Activated CD8-positive, alpha-beta memory T cell treated with anti-CD3 and anti-CD28 coated beads for 24 hours (primary cell): ENCODE data around the gene C20orf204.
"Not testable (repeated sequence)": the region's sequence is repeated elsewhere in the genome, so short reads cannot be mapped to it uniquely, and the experiment has no call there.

Source experiments
- DNase-seq: peaks from one replicate; pipeline ENCODE4 v3.0.0-alpha.2; 2020

Gene C20orf204

DNA sequence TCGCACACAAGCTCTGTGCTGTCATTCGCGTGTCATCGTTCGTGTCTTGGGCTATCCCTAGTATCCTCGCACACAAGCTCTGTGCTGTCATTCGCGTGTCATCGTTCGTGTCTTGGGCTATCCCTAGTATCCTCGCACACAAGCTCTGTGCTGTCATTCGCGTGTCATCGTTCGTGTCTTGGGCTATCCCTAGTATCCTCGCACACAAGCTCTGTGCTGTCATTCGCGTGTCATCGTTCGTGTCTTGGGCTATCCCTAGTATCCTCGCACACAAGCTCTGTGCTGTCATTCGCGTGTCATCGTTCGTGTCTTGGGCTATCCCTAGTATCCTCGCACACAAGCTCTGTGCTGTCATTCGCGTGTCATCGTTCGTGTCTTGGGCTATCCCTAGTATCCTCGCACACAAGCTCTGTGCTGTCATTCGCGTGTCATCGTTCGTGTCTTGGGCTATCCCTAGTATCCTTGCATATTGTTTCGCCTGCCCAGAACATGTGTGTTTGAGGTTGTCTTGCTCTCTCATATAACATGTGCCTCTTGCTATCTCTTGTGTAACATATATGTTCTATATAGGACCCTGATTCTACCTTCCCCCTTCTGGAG, 51.3 kb downstream of the C20orf204 start:
- not testable (repeated sequence) for DNase-seq

DNA sequence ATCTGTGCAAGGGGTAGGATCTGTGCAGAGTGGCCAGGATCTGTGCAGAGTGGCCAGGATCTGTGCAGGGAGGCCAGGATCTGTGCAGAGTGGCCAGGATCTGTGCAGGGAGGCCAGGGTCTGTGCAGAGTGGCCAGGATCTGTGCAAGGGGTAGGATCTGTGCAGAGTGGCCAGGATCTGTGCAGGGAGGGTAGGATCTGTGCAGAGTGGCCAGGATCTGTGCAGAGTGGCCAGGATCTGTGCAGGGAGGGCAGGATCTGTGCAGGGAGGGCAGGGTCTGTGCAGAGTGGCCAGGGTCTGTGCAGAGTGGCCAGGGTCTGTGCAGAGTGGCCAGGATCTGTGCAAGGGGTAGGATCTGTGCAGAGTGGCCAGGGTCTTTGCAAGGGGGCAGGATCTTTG, 52.6 kb downstream of the C20orf204 start:
- not testable (repeated sequence) for DNase-seq
